Panc1 (cell line): ENCODE results near the gene ATP6V0C. TPM values are rescaled to one million over a fixed set of nuclear protein-coding genes. Genes with fewer than 3 reads are reported as not detected.

Source experiments
- ATAC-seq: fragments of 200-7000 bp; cut with Tn5 transposase; 2 replicates; pipeline ENCODE4 v1.9.1; 2020; ENCODE audit warnings: mild to moderate bottlenecking, moderate library complexity
- BruUV-seq: library from RNA; stranded (reverse); fragments of 400-500 nt; replicated peaks from 2 replicates; lab custom pipeline; 2021; lab: Mats Ljungman, UMichigan
- CTCF ChIA-PET: fragments of 300-600 bp; sonication (Branson Sonifier 250); formaldehyde crosslinking; loops from one replicate; lab custom pipeline; 2022; ENCODE audit warnings: antibody characterized with exemption; lab: Charles Lee
- POLR2A ChIA-PET: fragments of 300-600 bp; sonication (Branson Sonifier 250); formaldehyde crosslinking; loops from one replicate; lab custom pipeline; 2022; ENCODE audit warnings: antibody characterized with exemption; lab: Charles Lee
- DNase-seq: peaks from one replicate; pipeline ENCODE4 v3.0.0-alpha.2; 2010; ENCODE audit warnings: low read depth, low spot score
- H3K27ac ChIP-seq: 2 replicates; pipeline ENCODE4 v1.5.1; 2011; ENCODE audit warnings: mild to moderate bottlenecking, low read length, inconsistent platforms
- H3K27me3 ChIP-seq: fragments of 200-500 bp; sonication (Bioruptor generic); 2 replicates; pipeline ENCODE4 v1.6.0; 2014; ENCODE audit warnings: low read length, inconsistent platforms; ENCODE audit not compliant: control insufficient read depth, insufficient read depth
- H3K36me3 ChIP-seq: fragments of 200-500 bp; sonication (Bioruptor generic); 2 replicates; pipeline ENCODE4 v1.5.1; 2014; ENCODE audit warnings: inconsistent platforms, mild to moderate bottlenecking, low read length, moderate library complexity; ENCODE audit not compliant: control insufficient read depth, insufficient read depth
- H3K4me1 ChIP-seq: 2 replicates; pipeline ENCODE4 v1.5.1; 2011; ENCODE audit warnings: inconsistent platforms, mild to moderate bottlenecking, low read length, moderate library complexity; ENCODE audit not compliant: control insufficient read depth, insufficient read depth
- H3K4me3 ChIP-seq, 2 experiments: 2 replicates each; pipeline ENCODE4 v1.5.1; 2011 to 2012; ENCODE audit warnings: low read depth in 2 of 2, low read length in 2 of 2, mild to moderate bottlenecking in 2 of 2, inconsistent platforms in 1 of 2, moderate library complexity in 1 of 2
- H3K9me3 ChIP-seq: fragments of 200-500 bp; sonication (Bioruptor generic); 2 replicates; pipeline ENCODE4 v1.5.1; 2014; ENCODE audit warnings: low read depth, mild to moderate bottlenecking, inconsistent platforms, low read length, moderate library complexity; ENCODE audit not compliant: control insufficient read depth, insufficient read depth
- CTCF ChIP-seq: fragments of 450-650 bp; IDR thresholded peaks from 2 replicates; pipeline ENCODE4 v1.5.1; 2017; ENCODE audit warnings: mild to moderate bottlenecking
- POLR2AphosphoS5 ChIP-seq: IDR thresholded peaks from 2 replicates; pipeline ENCODE4 v1.6.1; 2012; ENCODE audit warnings: mild to moderate bottlenecking, low read depth, low read length, moderate library complexity
- SIN3A ChIP-seq: IDR thresholded peaks from 2 replicates; pipeline ENCODE4 v1.6.1; 2012; ENCODE audit warnings: low read depth, mild to moderate bottlenecking, low read length, moderate library complexity, borderline replicate concordance; ENCODE audit not compliant: insufficient read depth
- TCF7L2 ChIP-seq: IDR thresholded peaks from 2 replicates; pipeline ENCODE4 v1.6.1; 2011; ENCODE audit warnings: mild to moderate bottlenecking, low read depth, low read length, inconsistent platforms
- in situ Hi-C: cut with HindIII; loops from 2 replicates; pipeline ENCODE4 v1.10.0; 2016; ENCODE audit warnings: low sequenced_read_pairs, low pct_unique_long_range_greater_than_20kb
- intact Hi-C: fragments of 100-400 bp; cut with micrococcal nuclease; formaldehyde crosslinking; loops from one replicate; pipeline ENCODE4 v1.10.0; 2022; ENCODE audit not compliant: unreplicated experiment
- total RNA-seq: library from RNA; stranded (reverse); gene quantifications from one replicate; pipeline ENCODE4 v1.2.1, GENCODE V29; 2021; ENCODE audit not compliant: unreplicated experiment
- TF ChIP-seq, protein P1 (sequence below), 2 experiments: IDR thresholded peaks; 2 replicates each; pipeline ENCODE4 v1.6.1; 2011 to 2012; ENCODE audit warnings: low read depth in 2 of 2, control low read depth in 1 of 2, low read length in 1 of 2, mild to moderate bottlenecking in 1 of 2, moderate library complexity in 1 of 2; ENCODE audit not compliant: insufficient read depth in 1 of 2

ATP6V0C gene
- total RNA-seq, 1 experiment from 2014 or later = 282 TPM

DNA sequence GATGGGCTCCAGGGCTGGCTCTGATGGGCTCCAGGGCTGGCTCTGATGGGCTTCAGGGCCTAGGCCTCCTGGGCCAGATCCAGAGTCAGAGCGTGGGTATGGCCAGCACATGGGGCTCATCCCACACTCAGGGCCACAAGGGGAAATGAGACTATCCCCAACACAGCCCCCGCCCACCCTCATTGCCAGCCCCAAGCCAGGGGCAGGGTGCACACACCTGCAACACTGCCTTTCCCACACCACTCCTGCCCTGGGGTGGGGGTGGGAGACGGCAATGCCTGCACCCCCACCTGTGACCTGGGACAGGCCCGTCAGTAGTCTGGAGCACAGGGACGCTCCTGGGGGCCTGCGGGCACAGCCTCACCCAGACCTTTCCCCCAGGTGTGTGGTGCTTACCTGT, 14.3 kb upstream of the ATP6V0C start:
- CTCF ChIA-PET = no interaction called here
- no TSS peak for BruUV-seq
- no peak overlapping the region for H3K27ac ChIP-seq

DNA sequence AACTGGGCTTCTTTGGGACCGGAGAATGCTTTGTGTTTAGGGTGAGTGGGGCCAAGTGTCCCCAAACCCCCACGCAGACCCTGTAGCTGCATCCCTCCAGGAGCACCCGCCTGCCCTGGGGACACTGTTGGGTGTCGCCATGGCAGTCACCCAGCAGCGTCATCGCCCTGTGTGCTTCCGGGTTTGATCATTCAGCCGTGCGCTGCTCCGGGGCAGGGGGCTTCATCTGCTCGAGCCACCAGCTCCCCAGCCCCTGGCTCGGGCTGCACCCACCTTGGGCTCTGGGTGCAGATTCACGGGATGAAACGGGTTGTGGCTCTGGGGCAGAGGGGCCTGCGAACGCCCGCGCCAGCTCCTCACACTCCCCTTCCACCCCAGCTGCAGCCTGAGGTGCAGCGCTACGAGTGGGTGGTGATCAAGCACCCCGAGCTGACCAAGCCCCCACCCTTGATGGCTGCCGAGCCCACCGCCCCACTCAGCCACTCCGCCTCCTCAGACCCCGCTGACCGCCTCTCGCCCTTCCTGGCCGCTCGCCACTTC, 13.8 kb upstream of the ATP6V0C start:
- no peaks in the 10 kb centered on the region for H3K9me3 ChIP-seq
- in situ Hi-C loops = no loop called here
- ATAC-seq (no peak), DNase-seq (no peak)
- H3K4me1 ChIP-seq = peaks cover 23% of the 10 kb centered on the region
- POLR2A ChIA-PET = no interaction called here
- H3K4me3 ChIP-seq = no peak overlapping the region
- intact Hi-C loops = no loop called here
- H3K27me3 ChIP-seq = no peaks in the 10 kb centered on the region
- CTCF ChIA-PET = interaction anchor here (1.9 kb wide), 1 partner anchor 29 kb away, joined by 6 read pairs; the partner anchor contains the start of gene NTN3
- BruUV-seq = no TSS peak
- TF ChIP-seq POLR2AphosphoS5 = no peak
- TF ChIP-seq CTCF = no peak
- TF ChIP-seq, protein P1, sequence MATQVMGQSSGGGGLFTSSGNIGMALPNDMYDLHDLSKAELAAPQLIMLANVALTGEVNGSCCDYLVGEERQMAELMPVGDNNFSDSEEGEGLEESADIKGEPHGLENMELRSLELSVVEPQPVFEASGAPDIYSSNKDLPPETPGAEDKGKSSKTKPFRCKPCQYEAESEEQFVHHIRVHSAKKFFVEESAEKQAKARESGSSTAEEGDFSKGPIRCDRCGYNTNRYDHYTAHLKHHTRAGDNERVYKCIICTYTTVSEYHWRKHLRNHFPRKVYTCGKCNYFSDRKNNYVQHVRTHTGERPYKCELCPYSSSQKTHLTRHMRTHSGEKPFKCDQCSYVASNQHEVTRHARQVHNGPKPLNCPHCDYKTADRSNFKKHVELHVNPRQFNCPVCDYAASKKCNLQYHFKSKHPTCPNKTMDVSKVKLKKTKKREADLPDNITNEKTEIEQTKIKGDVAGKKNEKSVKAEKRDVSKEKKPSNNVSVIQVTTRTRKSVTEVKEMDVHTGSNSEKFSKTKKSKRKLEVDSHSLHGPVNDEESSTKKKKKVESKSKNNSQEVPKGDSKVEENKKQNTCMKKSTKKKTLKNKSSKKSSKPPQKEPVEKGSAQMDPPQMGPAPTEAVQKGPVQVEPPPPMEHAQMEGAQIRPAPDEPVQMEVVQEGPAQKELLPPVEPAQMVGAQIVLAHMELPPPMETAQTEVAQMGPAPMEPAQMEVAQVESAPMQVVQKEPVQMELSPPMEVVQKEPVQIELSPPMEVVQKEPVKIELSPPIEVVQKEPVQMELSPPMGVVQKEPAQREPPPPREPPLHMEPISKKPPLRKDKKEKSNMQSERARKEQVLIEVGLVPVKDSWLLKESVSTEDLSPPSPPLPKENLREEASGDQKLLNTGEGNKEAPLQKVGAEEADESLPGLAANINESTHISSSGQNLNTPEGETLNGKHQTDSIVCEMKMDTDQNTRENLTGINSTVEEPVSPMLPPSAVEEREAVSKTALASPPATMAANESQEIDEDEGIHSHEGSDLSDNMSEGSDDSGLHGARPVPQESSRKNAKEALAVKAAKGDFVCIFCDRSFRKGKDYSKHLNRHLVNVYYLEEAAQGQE (IDR thresholded peaks at IDR 0.05; ENCODE audit: insufficient read depth in 1 of 2, low read depth in 2 of 2, low read length in 1 of 2) = no peak
- TF ChIP-seq TCF7L2 = no peak
- no peak for TF ChIP-seq SIN3A
- H3K36me3 ChIP-seq = no peaks in the 10 kb centered on the region; the same call in 1 of the 2 replicates
- no peak overlapping the region for H3K27ac ChIP-seq

More for the DNA sequence above, 14.3 kb upstream of the ATP6V0C start:
- H3K27me3 ChIP-seq = no peaks in the 10 kb centered on the region
- in situ Hi-C loops = no loop called here
- H3K9me3 ChIP-seq = no peaks in the 10 kb centered on the region
- no peak for DNase-seq
- no peak for TF ChIP-seq CTCF
- TF ChIP-seq, protein P1 (IDR thresholded peaks at IDR 0.05; ENCODE audit: insufficient read depth in 1 of 2, low read depth in 2 of 2, low read length in 1 of 2) = no peak
- TF ChIP-seq POLR2AphosphoS5 = no peak
- no peak for TF ChIP-seq TCF7L2
- no peak for TF ChIP-seq SIN3A
- no peaks in the 10 kb centered on the region; the same call in 1 of the 2 replicates for H3K36me3 ChIP-seq
- ATAC-seq = no peak
- peaks cover 23% of the 10 kb centered on the region for H3K4me1 ChIP-seq
- POLR2A ChIA-PET = no interaction called here
- intact Hi-C loops = no loop called here
- H3K4me3 ChIP-seq = no peak overlapping the region
